ENCODE measurements around the gene TMPRSS5.

DNA sequence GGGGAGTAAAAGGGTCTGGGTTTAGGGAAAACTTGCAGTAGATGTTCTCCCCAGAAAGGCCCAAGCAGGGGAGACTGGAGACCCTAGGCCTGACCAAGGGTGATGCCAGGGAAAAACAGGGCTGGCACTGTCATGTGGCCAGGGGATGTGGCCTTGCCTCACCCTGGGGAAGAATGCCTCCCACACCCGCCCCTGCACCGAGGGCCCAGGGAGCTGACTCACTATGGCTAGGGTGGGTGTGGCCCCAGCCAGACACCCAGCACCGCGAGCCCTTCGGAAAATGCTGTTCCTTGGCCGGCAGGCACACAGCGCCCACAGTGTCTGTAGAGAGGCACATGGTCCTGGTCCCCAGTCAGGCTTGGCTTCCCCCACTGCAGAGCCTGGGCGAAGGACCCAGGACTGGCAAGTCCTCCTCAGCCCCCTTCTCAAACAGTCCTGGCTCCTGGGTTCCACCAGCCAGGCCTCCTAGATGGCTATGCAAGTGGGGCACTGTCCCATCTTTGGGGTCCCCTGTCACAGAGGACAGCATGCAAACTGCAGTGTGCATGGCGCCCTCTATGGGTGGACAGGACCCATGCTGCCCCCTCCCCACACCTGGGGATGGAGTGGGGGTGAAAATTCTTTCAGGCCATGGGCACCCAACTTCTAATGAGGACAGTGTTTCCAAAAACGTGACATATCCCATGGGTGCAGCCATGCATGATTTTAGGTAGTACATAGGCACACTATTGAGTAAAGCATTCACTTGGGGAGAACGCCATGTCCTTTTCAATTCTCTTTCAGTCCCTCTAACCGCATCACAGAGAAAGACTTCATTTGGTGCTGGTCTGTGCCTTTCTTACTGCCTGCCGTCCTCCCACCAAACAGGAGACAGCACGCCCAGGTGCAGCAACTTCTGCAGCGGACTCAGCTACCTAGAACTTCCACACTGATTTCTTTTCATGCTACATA, 15.2 kb downstream of the TMPRSS5 start:
- TF ChIP-seq SIN3A (IDR thresholded peaks at IDR 0.05; ENCODE audit: low read depth) (no peak), EGR1 (IDR thresholded peaks at IDR 0.05; ENCODE audit: low read depth) (peak; percentile 95), POLR2AphosphoS5 (IDR thresholded peaks at IDR 0.05; ENCODE audit: low read depth, low read length) (peak; percentile 51), POLR2A (IDR thresholded peaks at IDR 0.05; ENCODE audit: borderline replicate concordance, extremely low read depth, insufficient read depth, insufficient read length) (no peak), ZNF274 (IDR thresholded peaks at IDR 0.05; ENCODE audit: low read depth, low read length) (no peak), SRF (IDR thresholded peaks at IDR 0.05; ENCODE audit: low read depth) (no peak)
- TF ChIP-seq, protein P1, sequence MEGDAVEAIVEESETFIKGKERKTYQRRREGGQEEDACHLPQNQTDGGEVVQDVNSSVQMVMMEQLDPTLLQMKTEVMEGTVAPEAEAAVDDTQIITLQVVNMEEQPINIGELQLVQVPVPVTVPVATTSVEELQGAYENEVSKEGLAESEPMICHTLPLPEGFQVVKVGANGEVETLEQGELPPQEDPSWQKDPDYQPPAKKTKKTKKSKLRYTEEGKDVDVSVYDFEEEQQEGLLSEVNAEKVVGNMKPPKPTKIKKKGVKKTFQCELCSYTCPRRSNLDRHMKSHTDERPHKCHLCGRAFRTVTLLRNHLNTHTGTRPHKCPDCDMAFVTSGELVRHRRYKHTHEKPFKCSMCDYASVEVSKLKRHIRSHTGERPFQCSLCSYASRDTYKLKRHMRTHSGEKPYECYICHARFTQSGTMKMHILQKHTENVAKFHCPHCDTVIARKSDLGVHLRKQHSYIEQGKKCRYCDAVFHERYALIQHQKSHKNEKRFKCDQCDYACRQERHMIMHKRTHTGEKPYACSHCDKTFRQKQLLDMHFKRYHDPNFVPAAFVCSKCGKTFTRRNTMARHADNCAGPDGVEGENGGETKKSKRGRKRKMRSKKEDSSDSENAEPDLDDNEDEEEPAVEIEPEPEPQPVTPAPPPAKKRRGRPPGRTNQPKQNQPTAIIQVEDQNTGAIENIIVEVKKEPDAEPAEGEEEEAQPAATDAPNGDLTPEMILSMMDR (IDR thresholded peaks at IDR 0.05 in 2 of 3, conservative IDR thresholded peaks at IDR 0.05 in 1 of 3; ENCODE audit: borderline replicate concordance in 1 of 3, insufficient read depth in 1 of 3, low read depth in 2 of 3, low read length in 2 of 3), result peak; percentile 73 to 94 (median 94)
- TF ChIP-seq, protein P2, sequence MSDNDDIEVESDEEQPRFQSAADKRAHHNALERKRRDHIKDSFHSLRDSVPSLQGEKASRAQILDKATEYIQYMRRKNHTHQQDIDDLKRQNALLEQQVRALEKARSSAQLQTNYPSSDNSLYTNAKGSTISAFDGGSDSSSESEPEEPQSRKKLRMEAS (IDR thresholded peaks at IDR 0.05), result peak; percentile 92
